Cardiac fibroblast (primary cell): Measurements from ENCODE around the gene SMG6.

Source experiments
- DNase-seq, 2 donors: peaks; one replicate each; pipeline versions ENCODE4 v3.0.0 to v3.0.0-alpha.2; 2010; ENCODE audit warnings: low read depth in 2 of 2
- H3K4me3 ChIP-seq, 2 donors: replicated peaks in 1 of 2; 1 replicate in 1 of 2; 2 replicates in 1 of 2; pipeline ENCODE4 v1.5.1; 2011; ENCODE audit warnings: low read depth in 2 of 2, low read length in 2 of 2, mild to moderate bottlenecking in 2 of 2, moderate library complexity in 1 of 2
- CTCF ChIP-seq: IDR thresholded peaks from one replicate; pipeline ENCODE4 v1.5.1; 2011; ENCODE audit warnings: low read depth, mild to moderate bottlenecking, low read length, inconsistent platforms

SMG6 gene

DNA sequence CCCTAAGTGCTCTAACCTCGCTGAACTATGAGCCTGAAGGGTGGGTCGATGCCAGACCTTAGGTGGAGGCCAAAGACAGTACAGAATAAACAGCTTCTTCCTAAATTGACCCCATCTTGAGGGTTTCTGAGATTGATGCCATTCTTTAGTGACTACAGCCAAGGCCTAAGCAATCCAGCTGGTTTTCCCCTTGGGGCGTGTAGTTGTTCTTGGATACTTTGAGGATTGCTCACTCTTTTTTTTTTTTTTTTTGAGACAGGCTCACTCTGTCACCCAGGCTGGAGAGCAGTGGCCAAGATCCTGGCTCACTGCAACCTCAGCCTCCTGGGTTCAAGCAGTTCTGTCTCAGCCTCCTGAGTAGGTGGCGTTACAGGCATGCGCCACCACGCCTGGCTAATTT is 259.8 kb downstream of the SMG6 start:
- H3K4me3 ChIP-seq: no peak overlapping the region
- peak in 1 of 2 donors; percentile 81 for DNase-seq
- TF ChIP-seq CTCF: no peak

DNA sequence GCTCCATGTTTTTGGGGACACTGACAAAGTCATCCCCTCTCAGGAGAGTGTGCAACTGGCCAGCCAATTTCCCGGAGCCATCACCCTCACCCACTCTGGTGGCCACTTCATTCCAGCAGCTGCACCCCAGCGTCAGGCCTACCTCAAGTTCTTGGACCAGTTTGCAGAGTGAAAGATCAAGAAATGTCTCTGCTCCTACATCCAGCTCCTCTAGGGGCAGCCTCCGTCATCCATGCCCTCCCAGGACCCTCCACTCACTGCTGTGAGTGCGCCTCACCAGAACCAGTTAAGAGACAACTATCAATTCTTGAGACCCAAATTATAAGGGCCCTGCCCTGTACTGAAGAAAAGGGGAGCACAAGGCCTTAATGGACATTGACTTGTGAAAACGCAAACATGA is 260.7 kb downstream of the SMG6 start:
- DNase-seq: no peak
- TF ChIP-seq CTCF: no peak
- H3K4me3 ChIP-seq: peak overlapping the region; percentile 78 to 82

- H3K4me3 ChIP-seq: peak overlapping the region; percentile 78 to 82
- DNase-seq: peak; percentile 44 to 64
- TF ChIP-seq CTCF: peak; percentile 40
Measured at GRCh38 chr17:2042390-2042847, 261.2 kb downstream of the SMG6 start.

- peak; percentile 39 for TF ChIP-seq CTCF
- H3K4me3 ChIP-seq: peak within 1 kb of the TSS; percentile 78 to 82
- peak; percentile 94 to 96 for DNase-seq
Measured at GRCh38 chr17:2041561-2042389, 261.8 kb downstream of the SMG6 start, which contains the start of gene OVCA2. Gene OVCA2 (plus strand): TSS chr17:2042022. CDS start chr17:2042048, 26 bp downstream.

DNA sequence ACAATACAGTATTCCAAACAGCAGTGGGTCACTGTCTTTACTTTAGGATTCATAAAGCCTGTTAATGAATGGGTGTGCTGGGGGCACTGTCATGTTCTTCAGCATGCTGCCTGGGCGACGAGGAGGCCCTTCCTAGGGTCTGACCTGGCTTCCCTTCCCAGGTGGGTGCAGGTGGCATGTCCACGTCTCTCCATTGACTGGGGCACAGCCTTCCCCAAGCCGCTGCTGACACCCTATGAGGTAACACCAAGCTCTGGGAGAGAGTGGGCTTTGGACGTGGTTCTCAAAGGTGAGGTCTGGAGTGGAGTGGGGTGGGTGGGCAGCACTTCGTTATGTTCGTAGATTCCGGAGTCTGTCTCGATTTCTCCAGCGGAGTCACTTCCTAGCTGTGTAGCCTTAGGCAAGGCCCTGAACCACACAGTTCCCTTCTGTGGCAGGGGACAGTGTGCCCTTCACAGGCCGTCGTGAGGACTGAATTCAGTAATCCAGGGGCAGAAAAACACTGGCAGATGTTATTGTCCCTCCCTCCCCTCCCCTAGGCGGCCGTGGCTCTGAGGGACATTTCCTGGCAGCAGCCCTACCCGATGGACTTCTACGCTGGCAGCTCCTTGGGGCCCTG is 262.5 kb downstream of the SMG6 start:
- no peak for TF ChIP-seq CTCF
- H3K4me3 ChIP-seq: peak overlapping the region; percentile 78 to 82
- DNase-seq: no peak

DNA sequence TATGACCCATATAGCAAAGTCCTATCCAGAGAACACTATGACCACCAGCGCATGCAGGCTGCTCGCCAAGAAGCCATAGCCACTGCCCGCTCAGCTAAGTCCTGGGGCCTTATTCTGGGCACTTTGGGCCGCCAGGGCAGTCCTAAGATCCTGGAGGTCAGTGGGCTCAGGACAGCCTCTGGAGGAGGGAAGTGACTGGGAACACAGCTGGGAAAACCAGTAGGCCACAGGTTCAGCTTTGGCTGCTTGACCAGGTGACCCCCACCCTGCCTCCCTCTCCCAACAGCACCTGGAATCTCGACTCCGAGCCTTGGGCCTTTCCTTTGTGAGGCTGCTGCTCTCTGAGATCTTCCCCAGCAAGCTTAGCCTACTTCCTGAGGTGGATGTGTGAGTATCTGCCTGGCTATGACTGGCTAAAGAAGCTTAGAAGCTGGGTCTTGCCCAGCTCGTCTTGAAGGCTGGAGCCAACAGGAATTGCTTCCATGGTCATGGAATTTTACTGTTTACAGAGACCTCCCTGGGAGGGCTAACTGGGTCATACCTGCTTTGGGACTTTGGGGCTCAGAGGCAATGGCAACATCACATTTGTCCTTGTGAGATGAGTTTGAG is 263.3 kb downstream of the SMG6 start:
- H3K4me3 ChIP-seq: no peak overlapping the region
- no peak for DNase-seq
- no peak for TF ChIP-seq CTCF
